Activated naive CD4-positive, alpha-beta T cell treated with anti-CD3 and anti-CD28 coated beads for 36 hours (primary cell): ENCODE measurements around the gene CORO1C. TPM values are rescaled to one million over a fixed set of nuclear protein-coding genes. Genes with fewer than 3 reads are reported as not detected.

Experiments
- CTCF ChIA-PET: fragments of 350-600 bp; sonication (Branson Sonifier 250); formaldehyde crosslinking; loops from one replicate; lab custom pipeline; 2021; ENCODE audit warnings: antibody characterized with exemption; lab: Charles Lee
- DNase-seq: peaks from one replicate; pipeline ENCODE4 v3.0.0-alpha.2; 2020
- H3K27ac Mint-ChIP-seq: one replicate; pipeline ENCODE4 v1.8.0; 2021; ENCODE audit warnings: mild to moderate bottlenecking, mixed read lengths
- H3K27me3 Mint-ChIP-seq: one replicate; pipeline ENCODE4 v1.8.0; 2021; ENCODE audit warnings: low read depth, mixed read lengths
- H3K36me3 Mint-ChIP-seq: one replicate; pipeline ENCODE4 v1.8.0; 2021; ENCODE audit warnings: low read depth, mixed read lengths
- H3K4me1 Mint-ChIP-seq: one replicate; pipeline ENCODE4 v1.8.0; 2021; ENCODE audit warnings: low read depth, mixed read lengths
- H3K4me3 Mint-ChIP-seq: one replicate; pipeline ENCODE4 v1.8.0; 2021; ENCODE audit warnings: mild to moderate bottlenecking, moderate library complexity, mixed read lengths
- H3K9me3 Mint-ChIP-seq: one replicate; pipeline ENCODE4 v1.8.0; 2021; ENCODE audit warnings: mixed read lengths
- intact Hi-C: fragments of 100-400 bp; cut with micrococcal nuclease; formaldehyde crosslinking; loops from one replicate; pipeline ENCODE4 v1.15.1; 2023
- total RNA-seq, 2 experiments: library from RNA; stranded (reverse); gene quantifications; one replicate each; pipeline ENCODE4 v1.2.3, GENCODE V29; 2021

CORO1C gene
- total RNA-seq, 2 experiments from 2014 or later, result 36.4 to 43.7 TPM

- Mint-ChIP-seq H3K9me3 (no peaks in the 10 kb centered on the region), H3K36me3 (peaks cover 17% of the 10 kb centered on the region), H3K4me3 (no peak overlapping the region), H3K4me1 (peaks cover 28% of the 10 kb centered on the region), H3K27me3 (peaks cover 1% of the 10 kb centered on the region), H3K27ac (no peak overlapping the region)
- intact Hi-C loops, result no loop called here
- DNase-seq, result no peak
- CTCF ChIA-PET, result interaction anchor here (0.9 to 3.2 kb wide), 3 partner anchors 11 to 250 kb away, joined by 5 to 9 read pairs (median 8); no protein-coding TSS in a partner anchor
These were observed 30.3 kb downstream of the CORO1C start for GRCh38 chr12:108700833-108701541.

- Mint-ChIP-seq H3K36me3 (peaks cover 17% of the 10 kb centered on the region), H3K4me3 (no peak overlapping the region), H3K27me3 (peaks cover 2% of the 10 kb centered on the region), H3K4me1 (peaks cover 37% of the 10 kb centered on the region), H3K27ac (no peak overlapping the region), H3K9me3 (no peaks in the 10 kb centered on the region)
- intact Hi-C loops, result no loop called here
- CTCF ChIA-PET, result interaction anchor here (0.7 to 1.0 kb wide), 2 partner anchors 10 to 15 kb away, joined by 3 read pairs; no protein-coding TSS in a partner anchor
- no peak for DNase-seq
These were observed 31.3 kb downstream of the CORO1C start for GRCh38 chr12:108699955-108700563.

DNA sequence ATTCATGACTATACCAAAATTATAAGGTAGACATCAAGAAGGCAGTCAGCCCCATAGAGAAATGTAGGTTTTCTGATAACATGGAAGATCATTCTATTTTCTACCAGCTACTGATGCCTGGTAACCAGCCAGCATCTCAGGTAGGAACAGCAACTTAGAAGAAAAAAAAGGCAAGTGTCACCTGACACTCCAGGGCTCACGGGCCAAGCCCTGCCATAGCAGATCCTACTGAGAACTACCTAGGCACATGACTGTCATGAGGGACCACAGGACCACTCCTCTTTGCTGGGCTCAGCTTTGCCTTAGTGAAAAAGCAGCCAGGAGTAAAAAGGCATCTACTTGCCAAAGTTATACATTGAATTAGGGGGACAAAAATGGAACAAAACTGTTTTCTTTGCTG is 33.4 kb downstream of the CORO1C start:
- Mint-ChIP-seq H3K9me3 (no peaks in the 10 kb centered on the region), H3K4me3 (no peak overlapping the region), H3K27me3 (peaks cover 2% of the 10 kb centered on the region), H3K36me3 (peaks cover 17% of the 10 kb centered on the region), H3K4me1 (peaks cover 52% of the 10 kb centered on the region), H3K27ac (no peak overlapping the region)
- intact Hi-C loops, result no loop called here
- DNase-seq, result no peak
- CTCF ChIA-PET, result interaction anchor here (0.9 kb wide), 1 partner anchor 186 kb away, joined by 3 read pairs; no protein-coding TSS in a partner anchor

GRCh38 chr12:108696996-108697290 is 34.4 kb downstream of the CORO1C start:
- Mint-ChIP-seq H3K9me3 (no peaks in the 10 kb centered on the region), H3K36me3 (peaks cover 17% of the 10 kb centered on the region), H3K27ac (no peak overlapping the region), H3K4me1 (peaks cover 52% of the 10 kb centered on the region), H3K4me3 (no peak overlapping the region), H3K27me3 (peaks cover 2% of the 10 kb centered on the region)
- no peak for DNase-seq
- CTCF ChIA-PET, result no interaction called here
- intact Hi-C loops, result no loop called here

- Mint-ChIP-seq H3K4me3 (no peak overlapping the region), H3K27ac (no peak overlapping the region), H3K27me3 (peaks cover 2% of the 10 kb centered on the region), H3K9me3 (no peaks in the 10 kb centered on the region), H3K36me3 (peaks cover 17% of the 10 kb centered on the region), H3K4me1 (peaks cover 54% of the 10 kb centered on the region)
- CTCF ChIA-PET, result interaction anchor here (1.0 kb wide), 1 partner anchor 106 kb away, joined by 3 read pairs; no protein-coding TSS in a partner anchor
- intact Hi-C loops, result no loop called here
- peak; percentile 31 for DNase-seq
These were observed 35.0 kb downstream of the CORO1C start for GRCh38 chr12:108696111-108696995.

- CTCF ChIA-PET, result interaction anchor here (1.0 to 1.5 kb wide), 5 partner anchors 10 to 35 kb away, joined by 3 to 5 read pairs (median 4); no protein-coding TSS in a partner anchor
- Mint-ChIP-seq H3K4me1 (peaks cover 66% of the 10 kb centered on the region), H3K9me3 (no peaks in the 10 kb centered on the region), H3K27me3 (peaks cover 2% of the 10 kb centered on the region), H3K27ac (no peak overlapping the region), H3K4me3 (no peak overlapping the region), H3K36me3 (peaks cover 12% of the 10 kb centered on the region)
- DNase-seq, result peak; percentile 28
- intact Hi-C loops, result loop anchor here (5.0 kb wide), 1 partner anchor 1292 kb away; no protein-coding TSS in a partner anchor
These were observed 36.5 kb downstream of the CORO1C start for GRCh38 chr12:108694812-108695278.

- DNase-seq, result no peak
- Mint-ChIP-seq H3K9me3 (no peaks in the 10 kb centered on the region), H3K27me3 (peaks cover 2% of the 10 kb centered on the region), H3K36me3 (peaks cover 6% of the 10 kb centered on the region), H3K4me3 (no peak overlapping the region), H3K27ac (no peak overlapping the region), H3K4me1 (peaks cover 77% of the 10 kb centered on the region)
- intact Hi-C loops, result loop anchor here (5.0 kb wide), 1 partner anchor 1294 kb away; no protein-coding TSS in a partner anchor
- CTCF ChIA-PET, result interaction anchor here (0.7 to 1.0 kb wide), 3 partner anchors 8 to 65 kb away, joined by 3 read pairs; no protein-coding TSS in a partner anchor
These were observed 37.6 kb downstream of the CORO1C start for GRCh38 chr12:108693751-108694150.

GRCh38 chr12:108693186-108693730 is 38.1 kb downstream of the CORO1C start:
- CTCF ChIA-PET, result interaction anchor here (0.7 to 9.2 kb wide), 5 partner anchors 8 to 65 kb away, joined by 3 to 71 read pairs (median 3); no protein-coding TSS in a partner anchor
- intact Hi-C loops, result loop anchor here (5.0 kb wide), 1 partner anchor 1294 kb away; no protein-coding TSS in a partner anchor
- no peak for DNase-seq
- Mint-ChIP-seq H3K27me3 (peaks cover 2% of the 10 kb centered on the region), H3K4me1 (peaks cover 82% of the 10 kb centered on the region), H3K9me3 (no peaks in the 10 kb centered on the region), H3K4me3 (no peak overlapping the region), H3K27ac (no peak overlapping the region), H3K36me3 (peaks cover 2% of the 10 kb centered on the region)

- H3K4me3 Mint-ChIP-seq, result peak overlapping the region; percentile 55
- CTCF ChIA-PET, result interaction anchor here (0.7 to 9.2 kb wide), 3 partner anchors 12 to 74 kb away, joined by 3 to 71 read pairs (median 3); no protein-coding TSS in a partner anchor
- peaks cover 85% of the 10 kb centered on the region for H3K4me1 Mint-ChIP-seq
- H3K27me3 Mint-ChIP-seq, result peaks cover 2% of the 10 kb centered on the region
- H3K36me3 Mint-ChIP-seq, result no peaks in the 10 kb centered on the region
- no peaks in the 10 kb centered on the region for H3K9me3 Mint-ChIP-seq
- no peak for DNase-seq
- intact Hi-C loops, result loop anchor here (1.0 to 5.0 kb wide), 6 partner anchors 39 to 1295 kb away; partner anchors contain the start of genes CORO1C, ISCU and USP30
- H3K27ac Mint-ChIP-seq, result peak overlapping the region; percentile 80
These were observed 39.1 kb downstream of the CORO1C start for GRCh38 chr12:108691998-108692808.

DNA sequence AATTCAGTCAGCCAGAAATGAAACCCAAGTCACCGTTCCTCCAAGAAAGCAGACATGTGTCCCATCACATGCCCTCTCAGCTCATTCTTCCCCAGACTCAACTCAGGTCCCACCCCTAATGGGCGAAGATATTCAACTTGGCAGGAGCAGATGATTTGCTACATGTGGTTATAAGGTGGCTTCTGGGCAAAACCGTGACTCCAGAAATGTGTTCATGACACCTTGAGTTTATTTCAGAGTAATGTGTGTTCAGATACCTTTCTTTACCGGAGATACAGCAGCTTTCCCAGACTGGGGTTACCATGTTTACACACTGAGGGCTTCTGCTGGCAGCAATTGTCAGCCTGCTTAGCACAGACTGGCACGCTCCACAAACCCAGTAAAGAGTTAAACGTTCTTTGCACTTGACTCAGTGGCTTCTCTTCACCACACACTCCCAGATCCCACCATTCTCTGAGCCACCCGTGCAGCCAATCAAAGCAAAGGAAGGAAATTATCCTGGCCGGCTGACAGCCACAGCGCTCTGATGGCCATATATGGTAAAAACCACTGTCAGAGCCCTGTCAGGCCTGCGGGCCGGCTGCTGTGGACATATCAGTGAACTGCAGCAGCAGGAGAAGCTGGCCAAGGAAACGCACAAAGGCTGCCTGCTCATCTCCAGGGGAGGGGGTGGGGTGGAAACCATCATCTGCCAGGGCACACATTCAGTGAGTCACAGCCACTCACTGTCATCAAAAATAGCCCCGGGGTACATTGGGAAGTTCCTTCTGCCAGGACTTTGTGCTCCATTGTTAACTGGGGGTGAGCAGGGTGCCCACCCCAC is 39.9 kb downstream of the CORO1C start:
- H3K36me3 Mint-ChIP-seq, result no peaks in the 10 kb centered on the region
- H3K27me3 Mint-ChIP-seq, result peaks cover 2% of the 10 kb centered on the region
- no peaks in the 10 kb centered on the region for H3K9me3 Mint-ChIP-seq
- DNase-seq, result peak; percentile 92
- H3K27ac Mint-ChIP-seq, result peak overlapping the region; percentile 80
- intact Hi-C loops, result loop anchor here (1.0 to 5.0 kb wide), 6 partner anchors 40 to 1296 kb away; partner anchors contain the start of genes CORO1C, ISCU and USP30
- H3K4me3 Mint-ChIP-seq, result peak overlapping the region; percentile 55
- CTCF ChIA-PET, result interaction anchor here (0.6 to 9.2 kb wide), 7 partner anchors 11 to 118 kb away, joined by 3 to 71 read pairs (median 5); no protein-coding TSS in a partner anchor
- H3K4me1 Mint-ChIP-seq, result peaks cover 77% of the 10 kb centered on the region
